ENCODE results near the gene LRP4.
"Not testable (repeated sequence)": the region's sequence is repeated elsewhere in the genome, so short reads cannot be mapped to it uniquely, and the experiment has no call there.

The LRP4 gene

GRCh38 chr11:46918083-46918787, at the start of gene LRP4:
TSS of gene LRP4 (minus strand) at chr11:46918550. CDS start at chr11:46918379, 171 bp downstream.
- peak; percentile 50 to 53 for ATAC-seq

- ATAC-seq, result no peak
These were observed 49.6 kb upstream of the LRP4 start for GRCh38 chr11:46967962-46968361.

DNA sequence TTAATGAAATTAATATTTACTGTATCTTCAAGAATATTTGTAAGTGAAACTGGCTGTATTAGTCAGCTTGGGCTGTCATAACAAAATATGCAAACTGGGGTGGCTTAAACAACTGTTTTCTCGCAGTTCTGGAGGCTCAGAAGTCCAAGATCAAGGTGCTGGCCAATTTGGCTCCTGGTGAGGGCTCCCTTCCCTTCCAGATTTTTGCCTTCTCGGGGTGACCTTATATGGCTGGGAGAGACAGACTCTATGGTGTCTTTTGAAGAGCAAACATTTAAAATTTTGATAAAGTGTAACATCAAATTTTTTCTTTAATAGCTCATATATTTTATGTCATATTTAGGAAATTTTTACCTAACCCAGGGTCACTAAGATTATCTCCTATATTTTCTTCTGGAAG, 48.4 kb upstream of the LRP4 start:
- ATAC-seq, result no peak

DNA sequence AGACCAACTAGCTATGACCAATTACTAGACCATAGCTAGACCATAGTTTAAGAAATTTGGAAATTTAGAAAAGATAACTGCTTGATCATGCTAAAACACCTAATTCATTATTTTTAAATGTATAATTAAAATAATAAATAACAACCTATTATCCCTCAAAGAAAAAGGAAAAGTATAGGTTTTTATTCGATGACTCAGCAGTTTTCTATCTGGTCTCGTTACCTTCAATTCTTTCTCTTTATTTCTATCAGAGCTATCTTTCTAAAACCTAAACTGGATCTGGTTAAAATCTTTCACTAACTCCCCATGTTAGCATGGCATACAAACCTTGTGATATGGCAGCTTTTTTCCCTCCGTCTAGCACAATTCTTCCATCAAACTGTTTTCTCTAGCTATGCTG, 45.5 kb upstream of the LRP4 start:
- no peak for ATAC-seq

DNA sequence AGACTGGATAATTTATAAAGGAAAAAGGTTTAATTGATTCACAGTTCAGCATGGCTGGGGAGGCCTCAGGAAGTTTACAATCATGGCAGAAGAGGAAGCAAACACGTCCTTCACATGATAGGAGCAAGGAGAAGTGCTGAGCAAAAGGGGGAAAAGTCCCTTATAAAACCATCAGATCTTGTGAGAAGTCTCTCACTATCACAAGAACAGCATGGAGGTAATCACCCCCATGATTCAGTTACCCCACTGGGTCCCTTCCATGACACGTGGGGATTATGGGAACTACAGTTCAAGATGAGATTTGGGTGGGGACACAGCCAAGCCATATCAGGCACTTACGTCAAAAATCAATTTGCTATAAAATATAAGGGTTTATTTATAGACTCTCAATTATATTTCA, 43.5 kb upstream of the LRP4 start:
- ATAC-seq, result not testable (repeated sequence)

DNA sequence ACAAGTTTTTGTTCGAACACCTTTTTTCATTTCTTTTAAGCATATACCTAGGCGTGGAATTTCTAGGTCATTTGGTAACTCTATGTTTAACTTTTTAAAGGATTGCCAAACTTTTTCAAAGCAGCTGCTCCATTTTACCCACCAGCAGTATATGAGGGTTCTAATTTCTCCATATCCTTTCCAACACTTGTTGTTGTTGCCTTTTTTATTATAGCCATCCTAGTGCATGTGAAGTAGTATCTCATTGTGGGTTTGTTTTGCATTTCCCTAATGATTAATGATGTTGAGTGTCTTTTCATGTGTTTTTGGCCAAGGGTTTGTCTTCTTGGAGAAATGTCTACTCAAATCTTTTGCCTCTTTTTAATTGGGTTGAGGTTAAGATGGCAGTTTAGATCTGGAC, 42.7 kb upstream of the LRP4 start:
- ATAC-seq, result no peak

DNA sequence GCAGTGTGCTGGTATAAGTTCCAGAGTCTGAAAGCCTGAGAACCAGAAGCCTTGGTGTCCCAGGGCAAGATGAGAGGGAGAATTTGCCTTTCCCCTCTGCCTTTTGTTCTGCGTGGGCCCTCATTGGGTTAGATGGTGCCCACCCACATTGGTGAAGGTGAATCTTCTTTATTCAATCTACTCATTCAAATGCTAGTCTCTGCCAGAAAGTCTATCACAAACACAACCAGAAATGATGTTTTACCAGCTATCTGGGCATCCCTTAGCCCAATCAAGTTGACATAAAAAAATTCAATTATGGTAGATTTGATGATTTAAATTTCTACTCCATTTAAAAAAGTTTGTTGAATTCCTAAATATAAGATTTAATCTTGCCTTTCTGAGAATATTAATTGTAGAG, 40.4 kb upstream of the LRP4 start:
- ATAC-seq, result no peak

- no peak for ATAC-seq
These were observed 34.7 kb upstream of the LRP4 start for GRCh38 chr11:46953093-46953492.

DNA sequence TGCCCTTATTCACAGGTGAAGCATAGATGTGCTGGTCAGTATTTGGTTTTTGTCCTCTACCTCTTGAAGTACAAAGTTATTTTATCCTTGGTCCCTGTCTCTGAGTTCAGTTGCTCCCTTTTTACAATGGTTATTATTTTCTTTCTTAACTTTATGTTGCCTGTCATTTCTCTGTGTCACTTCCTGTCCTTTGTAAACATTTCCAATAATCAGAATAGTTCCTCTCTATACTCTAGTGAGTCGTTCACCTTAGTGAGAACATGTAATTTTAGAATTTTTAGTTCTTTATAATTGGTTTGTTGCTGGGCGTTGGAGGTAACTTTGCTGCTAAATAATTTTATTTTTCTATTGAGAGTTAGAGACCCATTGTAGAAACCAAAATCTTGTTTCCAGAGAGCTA, 34.2 kb upstream of the LRP4 start:
- ATAC-seq, result peak in 1 of 2 donors; percentile 24

- no peak for ATAC-seq
These were observed 33.5 kb upstream of the LRP4 start for GRCh38 chr11:46951864-46952263.

GRCh38 chr11:46949297-46949696, 30.9 kb upstream of the LRP4 start:
- ATAC-seq, result no peak

- no peak for ATAC-seq
These were observed 30.2 kb upstream of the LRP4 start for GRCh38 chr11:46948378-46949131.

DNA sequence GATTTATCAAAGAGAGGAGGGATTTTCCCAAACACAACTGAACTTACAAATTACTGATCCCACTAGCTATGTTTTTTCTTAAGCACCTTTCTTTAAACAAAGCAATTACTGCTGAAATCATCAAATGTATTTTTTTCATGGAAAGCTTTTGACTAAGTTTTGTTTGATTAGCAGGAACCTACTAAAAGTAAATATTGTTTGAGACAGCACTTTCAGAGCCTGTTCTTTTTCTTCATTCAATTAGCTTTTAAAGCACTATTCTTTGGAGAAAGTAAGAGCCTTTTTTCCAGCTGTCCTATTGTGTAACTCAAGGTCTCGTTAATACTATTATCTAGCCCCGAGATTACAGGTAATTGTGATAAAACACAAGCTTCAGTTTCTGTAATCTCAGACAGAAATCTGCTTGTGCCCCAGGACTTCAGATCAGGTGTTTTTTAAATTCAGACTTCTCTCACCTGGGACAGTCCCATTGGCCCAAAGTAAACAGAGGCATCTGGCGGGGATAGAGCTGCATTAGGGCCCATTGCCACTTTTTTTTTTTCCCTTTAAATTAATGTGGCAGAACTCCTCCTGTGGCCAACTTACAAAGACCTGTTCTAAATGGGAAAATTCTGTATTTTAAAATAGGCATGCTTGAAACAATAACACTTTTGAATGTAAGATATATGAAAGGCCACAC, 29.2 kb upstream of the LRP4 start:
- no peak for ATAC-seq

- ATAC-seq, result no peak
These were observed 26.2 kb upstream of the LRP4 start for GRCh38 chr11:46944356-46945075.

DNA sequence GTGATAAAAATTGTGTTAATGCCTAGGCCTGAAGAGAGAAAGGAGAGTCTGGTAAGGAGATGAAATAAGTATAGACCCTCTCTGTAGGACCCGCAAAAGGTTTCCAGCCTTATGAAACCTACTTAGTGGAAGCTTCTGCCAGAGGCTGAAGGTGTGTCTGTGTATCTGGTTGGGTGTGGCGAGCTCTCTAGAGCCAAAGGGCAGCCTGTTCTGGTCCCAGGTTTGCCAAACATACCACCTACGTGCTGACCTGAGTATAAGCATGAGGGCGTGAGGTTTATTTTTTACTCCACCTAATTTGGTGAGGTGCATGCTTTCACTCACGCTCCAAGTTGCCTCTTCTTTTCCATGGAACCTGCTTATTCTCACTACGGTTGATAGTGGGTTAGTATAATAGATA, 23.8 kb upstream of the LRP4 start:
- ATAC-seq, result no peak

- ATAC-seq, result peak; percentile 96 to 97
These were observed 18.1 kb upstream of the LRP4 start, which contains the start of gene CSTPP1 for GRCh38 chr11:46936138-46937110. TSS of gene CSTPP1 (plus strand) at chr11:46936761. CDS start at chr11:46936806, 45 bp downstream.

GRCh38 chr11:46930089-46930488, 11.7 kb upstream of the LRP4 start:
- peak; percentile 65 to 68 for ATAC-seq

DNA sequence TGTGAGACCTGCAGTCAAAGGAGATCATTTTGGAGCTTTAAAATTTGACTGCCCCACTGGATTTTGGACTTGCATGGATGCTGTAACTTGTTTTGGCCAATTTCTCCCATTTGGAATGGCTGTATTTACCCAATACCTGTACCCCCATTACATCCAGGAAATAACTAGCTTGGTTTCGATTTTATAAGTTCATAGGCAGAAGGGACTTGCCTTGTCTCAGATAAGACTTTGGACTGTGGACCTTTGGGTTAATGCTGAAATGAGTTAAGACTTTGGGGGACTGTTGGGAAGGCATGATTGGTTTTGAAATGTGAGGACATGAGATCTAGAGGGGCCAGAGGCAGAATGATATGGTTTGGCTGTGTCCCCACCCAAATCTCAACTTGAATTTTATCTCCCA, 10.4 kb upstream of the LRP4 start:
- not testable (repeated sequence) for ATAC-seq

- not testable (repeated sequence) for ATAC-seq
These were observed 9.6 kb upstream of the LRP4 start for GRCh38 chr11:46927928-46928327.

DNA sequence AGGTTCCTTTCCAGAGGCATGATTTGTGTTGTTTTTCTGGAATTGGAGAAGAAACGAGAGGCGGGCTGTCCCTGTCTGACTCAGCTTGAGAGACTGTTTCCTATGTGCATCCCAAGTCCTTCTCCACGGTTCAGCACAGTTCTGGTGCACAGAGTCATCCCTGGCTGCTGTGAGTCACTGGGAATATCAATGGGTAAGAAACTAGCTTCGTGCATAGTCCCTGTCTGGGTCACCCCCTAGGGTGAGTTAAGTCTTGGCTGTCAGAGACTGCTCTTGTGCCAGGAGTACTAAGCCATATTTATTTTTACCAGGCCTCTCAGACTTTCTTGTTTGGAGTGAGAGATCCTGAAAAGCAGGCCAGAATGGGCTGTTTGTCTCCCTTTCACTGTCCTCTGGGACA, 2.4 kb upstream of the LRP4 start:
- no peak for ATAC-seq

DNA sequence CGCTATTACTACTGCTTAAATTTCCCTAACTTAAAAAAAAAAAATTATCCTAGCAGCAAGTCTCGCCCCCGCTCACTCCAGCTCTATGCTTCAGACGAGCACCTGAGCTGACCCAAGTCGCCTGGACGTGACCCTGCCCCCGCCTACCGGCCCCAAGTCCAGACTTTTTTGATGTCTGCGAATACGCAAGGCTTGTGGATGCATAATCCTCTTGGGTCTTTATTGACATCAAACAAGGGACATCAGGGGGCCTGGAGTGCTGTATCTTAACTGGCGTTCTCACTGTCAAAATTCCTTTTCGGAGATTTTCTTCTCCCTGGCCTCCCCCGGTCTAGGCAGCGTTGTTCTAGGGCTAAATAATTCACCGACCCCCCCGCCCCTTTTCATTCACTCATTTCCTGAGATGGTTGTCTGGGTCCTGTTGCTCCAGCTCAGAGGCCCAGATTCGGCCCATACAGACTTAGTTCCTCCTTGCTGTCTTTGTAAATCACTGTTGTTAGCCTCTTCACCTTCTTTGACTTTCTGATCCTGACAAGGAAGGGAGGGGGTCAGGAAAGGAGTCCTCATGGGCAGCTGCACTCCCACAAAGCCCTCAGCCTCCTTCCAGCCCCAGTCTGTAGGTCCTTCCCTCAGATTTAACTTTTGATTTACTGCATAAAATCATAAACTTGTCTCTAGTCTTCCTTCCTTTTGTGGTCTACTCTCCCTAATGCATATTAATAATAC, 601 bp upstream of the LRP4 start:
- ATAC-seq, result no peak

Measured in activated CD4-positive, CD25-positive, alpha-beta regulatory T cell treated with anti-CD3 and anti-CD28 coated beads, Interleukin-2, amount 50 U/mL, for 24 hours (primary cell).